ENCODE data around the gene DTD1. TPM values are rescaled to one million over a fixed set of nuclear protein-coding genes. Genes with fewer than 3 reads are reported as not detected.

The DTD1 gene
- total RNA-seq, 4 donors from 2014 or later = 27.3 to 54.0 (median 35.2) TPM

DNA sequence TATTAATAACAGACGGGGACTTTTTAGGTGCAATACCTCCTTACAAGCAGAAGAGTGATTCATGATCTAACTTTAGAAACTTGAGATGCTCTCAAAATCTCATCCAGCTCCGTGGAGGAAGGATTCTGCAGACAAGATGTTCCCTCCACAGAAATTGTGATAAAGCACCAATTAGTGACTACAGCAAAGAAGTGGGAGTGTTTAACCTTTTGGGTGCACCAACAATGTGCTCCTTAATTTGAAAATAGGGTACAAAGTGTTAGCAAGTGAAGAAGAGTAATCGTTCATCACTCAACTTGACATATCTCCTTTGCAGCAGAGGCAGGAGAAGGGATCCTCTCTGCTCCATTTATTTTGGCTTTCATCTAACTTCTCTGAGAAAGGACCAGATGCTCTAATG, 202.9 kb downstream of the DTD1 start:
- Histone ChIP-seq H3K4me1 (peaks cover 4 to 17% (median 5%) of the 10 kb centered on the region in 3 donors), H3K27me3 (peaks cover 0 to 6% (median 0%) of the 10 kb centered on the region in 4 donors), H3K36me3 (no peaks in the 10 kb centered on the region), H3K27ac (no peak overlapping the region), H3K4me3 (no peak overlapping the region), H3K9me3 (no peaks in the 10 kb centered on the region)
- no peak for DNase-seq
- 61 to 63% methylated on average over 3 of the region's 3 CpGs for WGBS, 2 donors
- TF ChIP-seq, protein P1, sequence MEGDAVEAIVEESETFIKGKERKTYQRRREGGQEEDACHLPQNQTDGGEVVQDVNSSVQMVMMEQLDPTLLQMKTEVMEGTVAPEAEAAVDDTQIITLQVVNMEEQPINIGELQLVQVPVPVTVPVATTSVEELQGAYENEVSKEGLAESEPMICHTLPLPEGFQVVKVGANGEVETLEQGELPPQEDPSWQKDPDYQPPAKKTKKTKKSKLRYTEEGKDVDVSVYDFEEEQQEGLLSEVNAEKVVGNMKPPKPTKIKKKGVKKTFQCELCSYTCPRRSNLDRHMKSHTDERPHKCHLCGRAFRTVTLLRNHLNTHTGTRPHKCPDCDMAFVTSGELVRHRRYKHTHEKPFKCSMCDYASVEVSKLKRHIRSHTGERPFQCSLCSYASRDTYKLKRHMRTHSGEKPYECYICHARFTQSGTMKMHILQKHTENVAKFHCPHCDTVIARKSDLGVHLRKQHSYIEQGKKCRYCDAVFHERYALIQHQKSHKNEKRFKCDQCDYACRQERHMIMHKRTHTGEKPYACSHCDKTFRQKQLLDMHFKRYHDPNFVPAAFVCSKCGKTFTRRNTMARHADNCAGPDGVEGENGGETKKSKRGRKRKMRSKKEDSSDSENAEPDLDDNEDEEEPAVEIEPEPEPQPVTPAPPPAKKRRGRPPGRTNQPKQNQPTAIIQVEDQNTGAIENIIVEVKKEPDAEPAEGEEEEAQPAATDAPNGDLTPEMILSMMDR (IDR thresholded peaks at IDR 0.05) = no peak
- TF ChIP-seq POLR2A (IDR thresholded peaks at IDR 0.05) = no peak
- intact Hi-C loops (cut with DNase I) = no loop called here

DNA sequence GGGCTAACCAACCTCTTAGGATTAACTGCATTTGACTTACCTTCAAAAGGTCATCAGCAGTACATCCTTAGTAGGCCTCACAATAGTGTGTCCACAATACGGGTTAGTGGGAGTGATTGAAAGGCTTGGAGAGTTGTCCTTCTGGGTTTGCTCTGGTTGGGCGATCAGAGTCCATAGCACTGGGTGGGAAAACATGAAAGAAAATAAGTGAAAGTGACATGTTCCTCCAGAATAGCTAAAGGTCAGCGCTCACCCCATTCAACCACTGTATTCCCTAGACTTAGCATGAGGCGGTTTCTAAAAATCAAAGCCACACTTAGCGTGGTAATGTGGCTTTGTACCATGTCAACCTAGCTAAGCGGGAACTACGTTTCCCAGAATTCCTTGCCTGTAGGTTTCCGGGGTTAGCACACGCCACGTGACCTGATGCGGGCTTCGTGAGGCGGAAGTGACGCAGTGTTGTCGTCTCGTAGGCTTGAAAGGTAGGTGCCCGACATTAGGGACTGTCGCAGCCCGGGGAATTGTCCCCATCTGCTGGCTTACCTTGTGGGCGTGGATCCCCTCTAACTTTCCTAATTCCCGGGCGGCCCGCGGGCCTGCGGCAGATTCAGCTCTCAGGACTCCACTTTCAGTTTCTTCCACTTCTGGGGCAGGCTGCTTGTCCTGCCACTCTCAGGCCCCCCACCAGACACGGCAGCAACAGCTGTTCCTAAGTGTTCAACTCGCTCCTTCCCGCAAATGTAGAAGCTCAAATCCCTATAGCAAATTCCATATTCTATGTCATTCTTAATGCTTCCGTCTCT, 206.0 kb downstream of the DTD1 start:
- peak overlapping the region; percentile 89 to 96 (median 92) for H3K27ac ChIP-seq
- 7 to 11% methylated on average over 18 to 26 of the region's 29 CpGs for WGBS, 2 donors
- TF ChIP-seq, protein P1 (IDR thresholded peaks at IDR 0.05) = peak in 3 of 6 experiments; percentile 12 to 20 (median 16)
- peak in 2 of 4 donors; percentile 53 to 80 for TF ChIP-seq POLR2A (IDR thresholded peaks at IDR 0.05)

DNA sequence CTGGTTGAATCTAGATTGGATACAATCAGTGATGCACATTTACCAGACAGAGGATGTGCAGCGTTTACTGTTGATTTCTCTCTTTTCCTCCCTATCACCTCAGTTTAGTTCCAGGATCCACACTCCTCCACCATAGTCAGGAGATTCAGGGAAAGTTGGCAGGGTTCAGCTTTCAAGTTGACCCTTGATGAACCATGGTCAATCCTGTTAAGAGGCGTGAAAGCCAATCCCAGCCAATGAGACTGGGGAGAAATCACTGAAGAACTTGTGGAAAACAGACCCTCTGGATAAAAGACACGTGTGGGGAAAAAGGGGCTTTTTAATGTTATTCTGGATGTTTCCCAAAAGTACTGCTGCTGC, 206.6 kb downstream of the DTD1 start:
- Histone ChIP-seq H3K4me3 (peak overlapping the region; percentile 55 to 81 (median 72)), H3K27ac (peak overlapping the region; percentile 89 to 96 (median 92)), H3K9me3 (peaks cover 0 to 4% (median 0%) of the 10 kb centered on the region in 3 donors), H3K27me3 (peaks cover 0 to 5% (median 0%) of the 10 kb centered on the region in 4 donors), H3K36me3 (no peaks in the 10 kb centered on the region), H3K4me1 (peaks cover 4 to 17% (median 5%) of the 10 kb centered on the region in 3 donors)
- 57 to 63% methylated on average over 3 of the region's 3 CpGs for WGBS, 2 donors
- no peak for DNase-seq
- intact Hi-C loops (cut with DNase I) = no loop called here
- no peak for TF ChIP-seq POLR2A (IDR thresholded peaks at IDR 0.05)
- TF ChIP-seq, protein P1 (IDR thresholded peaks at IDR 0.05) = no peak

More for the DNA sequence above, 206.0 kb downstream of the DTD1 start:
- H3K27me3 ChIP-seq = peaks cover 0 to 6% (median 0%) of the 10 kb centered on the region in 4 donors
- no peaks in the 10 kb centered on the region for H3K36me3 ChIP-seq
- peaks cover 0 to 4% (median 0%) of the 10 kb centered on the region in 3 donors for H3K9me3 ChIP-seq
- intact Hi-C loops (cut with DNase I) = no loop called here
- DNase-seq = peak; percentile 39
- peaks cover 4 to 17% (median 5%) of the 10 kb centered on the region in 3 donors for H3K4me1 ChIP-seq
- H3K4me3 ChIP-seq = peak overlapping the region; percentile 55 to 81 (median 72)

DNA sequence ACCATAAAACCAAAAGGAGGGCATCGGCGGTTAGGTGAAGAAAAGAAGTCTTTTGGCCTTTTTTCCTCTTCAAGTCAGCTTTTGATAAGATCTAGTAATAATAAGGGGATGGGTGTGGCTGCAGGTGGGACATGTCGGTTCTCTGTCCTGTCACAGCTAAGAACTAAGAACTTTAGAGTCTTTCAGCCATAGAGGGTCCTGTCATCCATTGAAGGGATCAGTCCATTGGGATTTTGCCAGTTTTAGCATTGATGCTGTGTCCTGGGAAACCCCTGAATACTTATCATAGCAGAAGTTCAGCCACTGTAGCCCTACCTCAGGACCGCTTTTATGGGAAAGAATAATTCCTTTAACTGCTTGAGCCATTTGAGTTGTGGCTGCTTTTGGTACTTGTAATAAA, 207.5 kb downstream of the DTD1 start:
- H3K4me3 ChIP-seq = no peak overlapping the region
- peaks cover 0 to 4% (median 0%) of the 10 kb centered on the region in 3 donors for H3K9me3 ChIP-seq
- H3K36me3 ChIP-seq = no peaks in the 10 kb centered on the region
- no peak overlapping the region for H3K27ac ChIP-seq
- DNase-seq = no peak
- WGBS, 2 donors = 88 to 94% methylated on average over 4 of the region's 4 CpGs
- TF ChIP-seq, protein P1 (IDR thresholded peaks at IDR 0.05) = no peak
- TF ChIP-seq POLR2A (IDR thresholded peaks at IDR 0.05) = no peak
- peaks cover 4 to 17% (median 5%) of the 10 kb centered on the region in 3 donors for H3K4me1 ChIP-seq
- intact Hi-C loops (cut with DNase I) = no loop called here
- no peaks in the 10 kb centered on the region for H3K27me3 ChIP-seq

DNA sequence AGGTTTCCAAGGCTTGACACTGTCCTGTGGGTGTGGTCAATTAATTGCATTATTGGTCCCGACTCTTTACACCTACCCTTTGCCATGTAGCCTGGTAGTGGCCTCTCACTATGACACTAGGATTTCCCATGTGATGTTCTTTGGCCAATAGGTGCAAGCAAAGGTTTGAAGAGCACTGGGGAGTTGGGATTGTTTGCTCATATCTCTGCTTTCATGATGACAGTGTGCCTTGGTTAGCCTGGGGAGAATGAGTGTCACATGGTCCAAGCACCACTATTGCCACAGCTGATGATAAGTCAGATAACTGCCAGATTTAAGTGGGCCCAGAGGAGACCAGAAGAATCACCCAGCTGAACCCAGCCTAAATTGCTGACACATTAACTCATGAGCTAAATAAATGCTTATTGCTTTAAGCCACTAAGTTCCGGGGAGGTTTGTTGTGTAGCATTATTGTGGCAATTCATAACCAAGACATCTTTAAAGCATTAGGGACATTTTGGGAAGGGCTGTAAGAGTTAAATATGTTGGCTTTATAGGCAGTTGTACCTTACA, 208.5 kb downstream of the DTD1 start:
- Histone ChIP-seq H3K4me1 (peaks cover 4 to 17% (median 5%) of the 10 kb centered on the region in 3 donors), H3K4me3 (no peak overlapping the region), H3K27ac (no peak overlapping the region), H3K27me3 (no peaks in the 10 kb centered on the region), H3K36me3 (no peaks in the 10 kb centered on the region), H3K9me3 (peaks cover 0 to 4% (median 0%) of the 10 kb centered on the region in 3 donors)
- intact Hi-C loops (cut with DNase I) = no loop called here
- DNase-seq = no peak
- TF ChIP-seq, protein P1 (IDR thresholded peaks at IDR 0.05) = no peak
- no peak for TF ChIP-seq POLR2A (IDR thresholded peaks at IDR 0.05)
- 77 to 86% methylated on average over 2 of the region's 2 CpGs for WGBS, 2 donors

Data from esophagus squamous epithelium (tissue), 5 donors.